Immature natural killer cell (primary cell): Measurements from ENCODE around the gene ADAM12. TPM values are rescaled to one million over a fixed set of nuclear protein-coding genes. Genes with fewer than 3 reads are reported as not detected.

Experiments
- DNase-seq, 3 donors: peaks; one replicate each; pipeline ENCODE4 v3.0.0; 2022; ENCODE audit warnings: mixed read lengths in 1 of 3
- H3K27ac Mint-ChIP-seq, 6 donors: one replicate each; pipeline ENCODE4 v1.8.0; 2020; ENCODE audit warnings: mixed read lengths in 6 of 6, mild to moderate bottlenecking in 5 of 6, inconsistent platforms in 4 of 6, moderate library complexity in 3 of 6
- H3K27me3 Mint-ChIP-seq, 3 donors: one replicate each; pipeline ENCODE4 v1.8.0; 2020 to 2021; ENCODE audit warnings: low read depth in 3 of 3, mild to moderate bottlenecking in 3 of 3, mixed read lengths in 3 of 3, moderate library complexity in 3 of 3, inconsistent platforms in 1 of 3
- H3K36me3 Mint-ChIP-seq, 3 donors: one replicate each; pipeline ENCODE4 v1.8.0; 2020; ENCODE audit warnings: mixed read lengths in 3 of 3, inconsistent platforms in 2 of 3, mild to moderate bottlenecking in 2 of 3
- H3K4me1 Mint-ChIP-seq, 2 donors: one replicate each; pipeline ENCODE4 v1.8.0; 2020; ENCODE audit warnings: inconsistent platforms in 2 of 2, mild to moderate bottlenecking in 2 of 2, mixed read lengths in 2 of 2, moderate library complexity in 1 of 2
- H3K4me3 Mint-ChIP-seq, 5 donors: one replicate each; pipeline ENCODE4 v1.8.0; 2020; ENCODE audit warnings: mild to moderate bottlenecking in 5 of 5, mixed read lengths in 5 of 5, inconsistent platforms in 3 of 5, moderate library complexity in 3 of 5
- H3K9me3 Mint-ChIP-seq, 6 donors: one replicate each; pipeline ENCODE4 v1.8.0; 2020; ENCODE audit warnings: mild to moderate bottlenecking in 6 of 6, mixed read lengths in 6 of 6, inconsistent platforms in 4 of 6, moderate library complexity in 3 of 6
- polyA plus RNA-seq, 3 donors: library from polyadenylated mRNA; unstranded; fragments of 300-500 nt; fragmentation: Illumina TruSeq; gene quantifications; one replicate each; pipeline ENCODE4 v1.2.3, GENCODE V29; 2021

The ADAM12 gene
- polyA plus RNA-seq, 3 donors from 2014 or later = 0.07 to 0.11 TPM; not detected in 1

DNA sequence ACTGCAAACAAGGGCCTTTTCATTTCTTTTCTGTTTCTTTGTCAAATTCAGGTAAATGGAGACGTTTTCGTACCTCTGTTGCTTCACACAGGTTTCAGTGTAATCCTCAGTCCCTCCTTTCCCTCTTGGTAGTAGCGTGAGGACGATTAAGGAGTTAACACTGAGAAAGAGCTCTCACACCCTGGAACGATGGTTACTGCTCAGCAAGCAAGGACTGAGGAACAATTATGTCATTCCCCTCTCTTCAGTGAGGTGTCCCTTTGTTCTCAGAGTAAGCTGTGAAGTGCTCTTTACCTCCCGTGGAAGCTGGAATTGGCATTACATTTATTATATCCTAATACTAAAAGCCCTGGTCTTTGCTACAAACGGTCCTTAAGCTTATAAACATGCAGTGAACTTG is 396.0 kb downstream of the ADAM12 start:
- DNase-seq = no peak
- Mint-ChIP-seq H3K4me1 (peaks cover 11% of the 10 kb centered on the region in 2 donors), H3K27me3 (peaks cover 0 to 5% (median 2%) of the 10 kb centered on the region in 3 donors), H3K27ac (no peak overlapping the region), H3K9me3 (no peaks in the 10 kb centered on the region), H3K4me3 (no peak overlapping the region), H3K36me3 (peaks cover 0 to 6% (median 2%) of the 10 kb centered on the region in 3 donors)

DNA sequence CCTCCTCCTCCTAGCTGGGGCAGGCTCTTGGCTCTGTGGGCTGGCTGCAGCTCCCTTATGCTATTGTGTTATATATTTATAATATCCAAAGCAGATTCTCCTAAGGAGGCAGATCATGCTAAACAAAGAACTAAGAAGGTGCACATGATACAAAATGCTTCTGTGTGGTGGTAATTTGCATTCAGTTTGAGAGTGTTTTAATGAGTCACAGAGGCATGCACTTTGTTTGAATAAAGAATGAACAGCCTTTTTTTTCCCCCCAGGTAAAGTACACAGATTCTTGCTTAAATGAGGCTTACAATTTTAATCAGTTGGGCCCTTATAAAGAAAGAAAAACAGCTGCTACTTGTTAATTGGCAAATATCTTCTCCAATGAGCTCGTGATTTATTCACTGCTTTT is 396.9 kb downstream of the ADAM12 start:
- Mint-ChIP-seq H3K27me3 (peaks cover 0 to 4% (median 2%) of the 10 kb centered on the region in 3 donors), H3K27ac (peak overlapping the region in 2 of 6 donors; percentile 67 to 71), H3K4me3 (no peak overlapping the region), H3K9me3 (no peaks in the 10 kb centered on the region), H3K36me3 (peaks cover 0 to 3% (median 0%) of the 10 kb centered on the region in 3 donors), H3K4me1 (peaks cover 14 to 20% of the 10 kb centered on the region in 2 donors)
- no peak for DNase-seq

DNA sequence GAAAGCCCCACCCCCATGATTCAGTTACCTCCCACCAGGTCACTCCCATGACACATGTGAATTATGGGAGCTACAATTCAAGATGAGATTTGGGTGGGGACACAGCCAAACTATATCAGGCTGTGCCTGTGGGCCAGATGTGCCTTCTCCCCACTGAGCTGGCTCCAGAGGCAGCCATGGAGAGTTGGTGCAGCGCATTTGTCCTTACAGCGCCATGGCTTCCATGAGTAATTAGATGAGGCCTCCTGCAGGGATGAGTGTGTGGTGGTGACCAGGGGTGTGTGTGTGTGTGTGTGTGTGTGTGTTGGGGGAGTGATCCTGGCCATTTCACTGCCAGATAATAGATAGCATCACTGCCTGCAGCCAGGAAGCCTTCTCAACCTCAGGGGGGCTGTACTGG is 397.3 kb downstream of the ADAM12 start:
- Mint-ChIP-seq H3K27me3 (peaks cover 0 to 4% (median 2%) of the 10 kb centered on the region in 3 donors), H3K4me3 (no peak overlapping the region), H3K9me3 (no peaks in the 10 kb centered on the region), H3K4me1 (peaks cover 16 to 24% of the 10 kb centered on the region in 2 donors), H3K27ac (peak overlapping the region in 1 of 6 donors; percentile 67), H3K36me3 (peaks cover 0 to 3% (median 0%) of the 10 kb centered on the region in 3 donors)
- DNase-seq = no peak

DNA sequence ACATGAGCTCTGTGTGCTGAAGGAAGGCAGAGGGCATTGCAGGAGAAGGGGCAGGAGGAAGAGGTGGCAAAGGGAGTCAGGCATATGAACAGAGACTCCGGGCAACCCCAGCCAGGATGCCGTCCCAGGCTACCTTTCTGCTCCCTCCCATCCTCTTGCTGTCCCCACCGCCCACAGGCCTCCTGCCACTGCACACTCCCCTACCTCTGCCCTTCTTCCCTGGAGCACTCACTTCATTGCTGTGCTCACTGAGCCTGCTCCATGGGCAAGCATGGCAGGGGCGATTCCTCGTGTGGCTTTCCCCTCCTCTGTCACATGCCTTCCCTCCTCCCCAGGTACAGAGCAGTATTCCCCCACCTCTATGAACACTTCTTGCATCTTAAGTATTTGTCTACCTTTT is 398.5 kb downstream of the ADAM12 start:
- peaks cover 0 to 4% (median 2%) of the 10 kb centered on the region in 3 donors for H3K27me3 Mint-ChIP-seq

DNA sequence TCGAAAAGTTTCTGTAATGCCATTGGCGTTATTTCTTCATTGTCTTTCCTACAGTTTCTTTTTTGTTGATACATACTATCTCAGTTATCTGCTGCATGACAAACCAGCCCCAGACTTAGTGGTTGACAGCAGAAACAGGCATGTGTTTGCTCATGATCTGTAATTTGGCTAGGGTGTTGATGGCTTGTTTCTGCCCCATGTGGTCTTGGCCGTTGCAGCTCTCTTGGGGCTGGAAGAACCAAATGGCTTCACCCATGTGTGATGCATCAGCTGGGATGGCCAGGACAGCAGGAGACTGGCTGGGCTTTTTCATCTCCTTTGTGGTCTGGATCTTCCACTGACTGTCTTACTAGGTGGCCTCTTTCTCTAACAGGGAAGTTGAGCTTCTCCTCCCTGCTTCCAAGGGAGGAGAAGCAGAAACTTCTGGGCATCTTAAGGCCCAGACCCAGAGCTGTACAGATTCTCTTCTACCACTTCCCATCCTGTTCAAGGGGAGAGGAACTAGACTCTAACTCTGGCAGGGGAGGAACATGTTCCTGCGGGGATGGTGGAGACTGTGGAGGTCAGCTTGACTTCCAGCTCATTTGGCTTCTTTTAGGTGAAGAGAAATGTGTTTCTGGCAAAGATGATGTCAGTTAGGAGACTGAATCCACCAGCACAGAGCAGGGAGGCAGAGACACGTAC is 402.6 kb downstream of the ADAM12 start:
- peaks cover 0 to 3% (median 0%) of the 10 kb centered on the region in 3 donors for H3K36me3 Mint-ChIP-seq
- H3K27me3 Mint-ChIP-seq = peaks cover 0 to 5% (median 0%) of the 10 kb centered on the region in 3 donors
- DNase-seq = peak in 1 of 3 donors; percentile 10
- H3K9me3 Mint-ChIP-seq = no peaks in the 10 kb centered on the region
- peaks cover 52 to 58% of the 10 kb centered on the region in 2 donors for H3K4me1 Mint-ChIP-seq
- H3K27ac Mint-ChIP-seq = peak overlapping the region; percentile 27 to 78 (median 74)
- H3K4me3 Mint-ChIP-seq = peak overlapping the region in 4 of 5 donors; percentile 7 to 35 (median 26)

More for the DNA sequence above, 398.5 kb downstream of the ADAM12 start:
- DNase-seq = no peak
- Mint-ChIP-seq H3K4me3 (no peak overlapping the region), H3K36me3 (peaks cover 0 to 3% (median 0%) of the 10 kb centered on the region in 3 donors), H3K4me1 (peaks cover 27 to 36% of the 10 kb centered on the region in 2 donors), H3K27ac (no peak overlapping the region), H3K9me3 (no peaks in the 10 kb centered on the region)

DNA sequence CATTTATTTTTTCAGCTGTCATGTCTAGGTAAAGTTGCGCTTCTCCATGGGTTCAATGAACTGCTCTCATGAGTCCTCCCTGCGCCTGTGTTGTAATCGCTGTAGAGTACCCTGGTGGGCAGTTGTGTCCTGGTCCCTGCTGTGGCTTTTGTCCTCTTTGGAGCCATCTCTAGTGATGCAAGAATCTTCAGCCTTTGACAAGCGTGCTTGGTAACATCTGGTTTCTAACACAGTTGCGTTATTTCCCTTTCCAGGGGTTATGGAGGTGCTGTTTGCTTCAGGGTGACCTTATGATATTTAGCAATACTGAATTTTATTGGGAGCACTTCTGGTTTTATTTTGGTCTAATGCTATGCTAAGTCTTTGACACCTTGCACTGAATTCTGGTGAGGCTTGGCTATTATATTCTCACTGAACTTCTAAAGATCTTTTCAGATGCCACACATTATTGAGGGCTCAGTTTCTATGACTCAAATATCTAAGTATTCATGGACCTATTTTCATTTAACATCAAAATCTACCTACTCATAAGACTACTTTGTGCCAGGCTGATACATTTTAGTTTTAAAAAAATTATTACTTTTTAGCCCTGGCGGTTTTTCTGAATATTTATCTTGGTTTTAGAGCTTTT is 403.3 kb downstream of the ADAM12 start:
- no peak for DNase-seq
- Mint-ChIP-seq H3K27me3 (peaks cover 0 to 2% (median 0%) of the 10 kb centered on the region in 3 donors), H3K36me3 (peaks cover 0 to 3% (median 0%) of the 10 kb centered on the region in 3 donors), H3K4me1 (peaks cover 52 to 58% of the 10 kb centered on the region in 2 donors), H3K4me3 (peak overlapping the region in 2 of 5 donors; percentile 1 to 21), H3K9me3 (no peaks in the 10 kb centered on the region), H3K27ac (peak overlapping the region in 5 of 6 donors; percentile 60 to 87 (median 71))

DNA sequence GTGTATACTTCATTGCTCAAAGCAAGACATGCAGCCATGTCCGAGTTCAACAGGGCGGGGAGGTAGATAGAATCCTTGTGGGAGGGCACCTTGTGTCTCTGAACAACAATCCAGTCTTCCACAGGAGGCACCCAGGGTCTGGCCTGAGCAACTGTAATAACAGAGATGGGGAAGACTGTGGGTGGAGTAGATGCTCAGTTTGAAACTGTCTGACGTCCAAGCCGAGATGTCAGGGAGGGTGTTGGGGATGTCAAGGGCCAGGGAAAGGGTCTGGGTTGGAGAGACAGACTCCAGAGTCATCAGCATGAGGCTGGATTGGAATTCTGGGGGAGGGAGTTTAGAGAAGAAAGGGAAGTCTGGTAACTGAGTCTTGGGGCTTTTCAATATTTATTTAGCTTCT is 403.9 kb downstream of the ADAM12 start:
- Mint-ChIP-seq H3K36me3 (peaks cover 0 to 3% (median 0%) of the 10 kb centered on the region in 3 donors), H3K4me3 (peak overlapping the region in 2 of 5 donors; percentile 4 to 31), H3K9me3 (no peaks in the 10 kb centered on the region), H3K27ac (peak overlapping the region in 4 of 6 donors; percentile 75 to 87 (median 84)), H3K27me3 (peaks cover 0 to 2% (median 0%) of the 10 kb centered on the region in 3 donors), H3K4me1 (peaks cover 52 to 56% of the 10 kb centered on the region in 2 donors)
- no peak for DNase-seq

DNA sequence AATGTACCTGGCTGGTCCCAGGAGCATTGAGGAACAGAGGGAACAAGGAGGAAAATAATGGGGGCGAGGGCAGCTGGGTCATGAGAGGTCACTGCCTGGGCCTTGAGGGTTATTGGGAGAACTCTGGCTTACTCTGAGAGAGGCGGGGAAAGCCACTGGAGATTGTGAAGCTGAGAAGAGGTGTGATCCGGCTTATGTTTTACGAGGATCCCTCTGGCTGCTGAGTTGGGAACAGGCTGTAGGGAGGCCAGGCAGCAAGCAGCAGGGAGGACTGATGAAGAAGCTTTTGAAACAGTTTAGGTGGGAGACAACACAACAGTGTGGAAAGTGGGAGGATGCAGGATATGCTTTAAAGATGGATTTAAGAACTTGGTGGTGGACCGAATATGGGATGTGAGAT is 404.6 kb downstream of the ADAM12 start:
- no peak for DNase-seq
- Mint-ChIP-seq H3K4me1 (peaks cover 47 to 49% of the 10 kb centered on the region in 2 donors), H3K4me3 (no peak overlapping the region), H3K27ac (peak overlapping the region in 4 of 6 donors; percentile 6 to 87 (median 80)), H3K36me3 (peaks cover 0 to 3% (median 0%) of the 10 kb centered on the region in 3 donors), H3K9me3 (no peaks in the 10 kb centered on the region), H3K27me3 (peaks cover 0 to 5% (median 0%) of the 10 kb centered on the region in 3 donors)

DNA sequence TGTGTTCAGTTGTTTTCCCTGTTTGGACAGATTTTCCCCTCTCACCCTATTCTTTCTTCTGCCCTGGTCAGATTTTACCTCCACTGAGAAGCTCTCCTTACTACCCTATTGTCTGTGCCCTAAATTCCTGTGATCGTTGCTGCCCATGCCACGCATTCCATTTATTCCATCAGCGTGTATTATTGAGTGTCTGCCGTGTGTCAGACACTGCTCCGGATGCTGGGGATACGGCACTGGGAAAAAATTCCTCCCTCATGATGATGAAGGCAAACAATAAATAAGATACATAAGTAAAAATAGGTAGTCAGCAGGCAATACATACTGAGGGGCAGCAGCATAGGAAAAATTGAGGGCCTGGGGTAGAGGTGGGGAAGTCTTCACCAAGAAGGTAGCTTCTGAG is 405.1 kb downstream of the ADAM12 start:
- H3K27me3 Mint-ChIP-seq = peaks cover 0 to 5% (median 0%) of the 10 kb centered on the region in 3 donors
- peaks cover 0 to 3% (median 0%) of the 10 kb centered on the region in 3 donors for H3K36me3 Mint-ChIP-seq
- H3K27ac Mint-ChIP-seq = peak overlapping the region in 5 of 6 donors; percentile 6 to 87 (median 75)
- H3K4me1 Mint-ChIP-seq = peaks cover 43 to 47% of the 10 kb centered on the region in 2 donors
- no peaks in the 10 kb centered on the region for H3K9me3 Mint-ChIP-seq
- peak overlapping the region in 1 of 5 donors; percentile 27 for H3K4me3 Mint-ChIP-seq
- DNase-seq = no peak

DNA sequence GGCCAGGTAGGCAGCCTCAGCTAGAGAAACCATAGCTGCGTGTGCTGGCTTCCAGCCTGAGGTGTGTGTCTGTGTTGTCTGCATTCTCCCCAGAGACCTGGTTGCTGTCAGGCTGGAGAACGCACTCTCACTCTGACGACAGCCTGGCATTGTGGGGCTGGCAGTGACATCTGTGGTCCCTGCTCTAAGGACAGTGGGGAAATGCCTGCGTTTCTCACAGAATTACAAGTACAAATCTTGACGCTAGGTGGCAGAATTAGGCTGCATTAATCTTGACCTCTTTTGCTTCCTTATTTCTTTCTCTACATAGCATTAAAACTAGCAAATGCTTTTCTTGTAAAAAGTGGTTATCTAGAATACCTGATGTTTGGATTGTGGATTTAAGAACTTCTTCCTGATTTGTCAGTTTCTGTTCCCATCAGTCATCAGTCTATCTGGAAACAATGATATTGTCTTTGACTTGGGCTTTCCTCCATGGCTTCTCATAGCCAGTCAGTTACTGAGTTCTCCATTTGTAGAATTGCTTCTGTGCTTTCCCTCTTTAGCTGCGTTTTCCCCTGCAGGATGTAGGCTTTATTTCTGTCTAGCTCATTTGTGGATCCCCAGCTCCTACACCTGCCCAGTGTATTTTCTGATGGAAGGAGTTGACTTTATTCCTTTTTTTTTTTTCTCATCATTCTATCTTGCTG is 405.9 kb downstream of the ADAM12 start:
- H3K36me3 Mint-ChIP-seq = peaks cover 0 to 3% (median 0%) of the 10 kb centered on the region in 3 donors
- peak overlapping the region in 1 of 5 donors; percentile 27 for H3K4me3 Mint-ChIP-seq
- H3K9me3 Mint-ChIP-seq = no peaks in the 10 kb centered on the region
- peaks cover 0 to 5% (median 2%) of the 10 kb centered on the region in 3 donors for H3K27me3 Mint-ChIP-seq
- peak overlapping the region in 5 of 6 donors; percentile 6 to 84 (median 74) for H3K27ac Mint-ChIP-seq
- peaks cover 41 to 47% of the 10 kb centered on the region in 2 donors for H3K4me1 Mint-ChIP-seq
- DNase-seq = peak; percentile 64 to 72 (median 64)

DNA sequence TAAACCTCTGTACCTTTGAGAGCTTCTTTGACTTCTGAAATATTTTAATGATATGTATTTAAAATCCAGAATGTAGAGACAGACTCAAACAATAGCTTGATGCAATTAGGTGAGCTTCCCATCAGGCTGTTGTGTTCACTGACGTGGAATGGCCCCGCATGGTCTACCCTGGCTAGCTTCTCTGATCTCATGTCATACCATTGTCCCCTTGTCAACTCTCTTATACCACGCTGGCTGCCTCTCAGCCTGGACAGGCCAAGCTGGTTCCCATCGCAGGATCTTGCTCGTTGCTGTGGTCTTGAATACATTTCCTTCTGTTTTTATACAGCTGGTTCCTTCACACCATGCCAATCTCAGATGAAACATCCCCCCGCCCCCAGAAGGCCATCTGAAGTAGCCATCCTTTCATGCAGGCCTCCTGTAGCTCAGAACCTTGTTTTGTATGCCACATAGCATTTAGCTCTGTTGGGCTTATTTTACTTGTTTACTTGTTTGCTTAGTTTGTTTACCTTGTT is 407.7 kb downstream of the ADAM12 start:
- Mint-ChIP-seq H3K36me3 (no peaks in the 10 kb centered on the region), H3K4me1 (peaks cover 30 to 32% of the 10 kb centered on the region in 2 donors), H3K4me3 (no peak overlapping the region), H3K27me3 (peaks cover 0 to 5% (median 5%) of the 10 kb centered on the region in 3 donors), H3K9me3 (no peaks in the 10 kb centered on the region), H3K27ac (no peak overlapping the region)
- no peak for DNase-seq

DNA sequence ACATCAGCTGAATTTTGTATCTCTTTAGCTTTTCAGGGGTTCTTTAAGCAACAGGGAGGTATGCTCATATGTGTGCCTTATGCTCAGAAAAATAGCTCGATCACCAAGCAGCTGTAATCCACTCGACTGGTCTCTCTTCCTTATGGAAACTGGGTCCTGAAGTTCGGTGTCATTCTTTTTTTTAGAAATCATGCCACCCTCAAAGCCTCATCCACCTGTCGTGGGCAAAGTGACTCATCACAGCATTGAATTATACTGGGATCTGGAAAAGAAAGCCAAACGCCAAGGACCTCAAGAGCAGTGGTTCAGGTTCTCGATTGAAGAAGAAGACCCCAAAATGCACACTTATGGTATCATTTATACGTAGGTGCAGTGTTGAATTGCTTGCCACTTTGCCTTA is 408.3 kb downstream of the ADAM12 start:
- no peak overlapping the region for H3K4me3 Mint-ChIP-seq
- no peaks in the 10 kb centered on the region for H3K9me3 Mint-ChIP-seq
- H3K27me3 Mint-ChIP-seq = peaks cover 0 to 6% (median 5%) of the 10 kb centered on the region in 3 donors
- no peaks in the 10 kb centered on the region for H3K36me3 Mint-ChIP-seq
- peaks cover 24 to 27% of the 10 kb centered on the region in 2 donors for H3K4me1 Mint-ChIP-seq
- H3K27ac Mint-ChIP-seq = no peak overlapping the region
- no peak for DNase-seq

DNA sequence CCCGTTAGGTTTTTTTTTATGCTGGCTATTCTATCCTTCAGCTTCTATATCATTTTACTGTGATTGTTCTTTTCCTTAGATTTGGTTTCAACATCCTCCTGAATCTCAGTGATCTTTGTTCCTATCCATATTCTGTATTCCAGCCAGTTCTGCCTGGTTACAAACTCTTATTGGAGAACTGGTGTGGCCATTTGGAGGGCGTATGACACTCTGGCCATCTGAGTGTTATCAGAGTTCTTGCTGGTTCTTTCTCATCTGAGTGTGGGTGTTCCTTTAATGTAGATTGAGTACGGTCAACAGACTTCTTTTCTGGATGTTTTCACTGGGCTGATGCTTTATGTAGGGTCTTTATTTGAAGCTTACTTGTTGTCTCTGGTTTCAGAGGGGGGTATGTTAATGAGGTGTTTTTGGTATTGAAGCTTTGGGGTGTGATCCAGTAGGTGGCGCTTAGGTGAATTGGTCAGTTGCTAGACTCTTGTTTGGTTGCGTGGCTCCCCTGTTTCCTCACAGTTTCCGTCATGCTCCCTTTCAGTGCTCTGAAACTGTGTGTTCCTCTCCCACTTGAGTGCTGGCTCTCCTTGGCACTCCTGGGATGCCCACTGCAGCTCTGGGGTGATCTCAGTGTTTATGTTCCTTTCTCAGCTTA is 411.2 kb downstream of the ADAM12 start:
- Mint-ChIP-seq H3K4me3 (no peak overlapping the region), H3K9me3 (no peaks in the 10 kb centered on the region), H3K36me3 (no peaks in the 10 kb centered on the region), H3K4me1 (peaks cover under 1 to 1% of the 10 kb centered on the region in 2 donors), H3K27me3 (peaks cover 0 to 6% (median 5%) of the 10 kb centered on the region in 3 donors), H3K27ac (no peak overlapping the region)
- DNase-seq = no peak
